Keratinocyte (primary cell): Measurements from ENCODE around the gene ATP1A1. TPM values are rescaled to one million over a fixed set of nuclear protein-coding genes. Genes with fewer than 3 reads are reported as not detected.

Experiments
- DNase-seq: peaks from one replicate; pipeline ENCODE4 v3.0.0-alpha.2; 2011; ENCODE audit warnings: low read depth, missing footprints, low spot score
- FAIRE-seq: peaks from 2 replicates; lab custom pipeline; 2011; peaks lifted over from hg19 to GRCh38; lab: Jason Lieb, UNC
- H2AFZ ChIP-seq: 2 replicates; pipeline ENCODE4 v1.6.0; 2012; ENCODE audit warnings: low read length, control low read depth, inconsistent platforms; ENCODE audit not compliant: control insufficient read depth
- H3K27ac ChIP-seq: 2 replicates; pipeline ENCODE4 v1.5.1; 2011; ENCODE audit warnings: low read length; ENCODE audit not compliant: control insufficient read depth, insufficient read depth
- H3K27me3 ChIP-seq: 3 replicates; pipeline ENCODE4 v1.6.0; 2011; ENCODE audit warnings: low read length; ENCODE audit not compliant: control insufficient read depth, insufficient read depth; ENCODE audit errors: extremely low read depth
- H3K36me3 ChIP-seq, 2 experiments: 2 replicates in 1 of 2; 3 replicates in 1 of 2; pipeline ENCODE4 v1.5.1; 2011; ENCODE audit warnings: low read length in 2 of 2, mild to moderate bottlenecking in 1 of 2; ENCODE audit not compliant: control insufficient read depth in 2 of 2, insufficient read depth in 2 of 2; ENCODE audit errors: extremely low read depth in 1 of 2
- H3K4me1 ChIP-seq: 3 replicates; pipeline ENCODE4 v1.5.1; 2011; ENCODE audit warnings: low read length; ENCODE audit not compliant: control insufficient read depth, insufficient read depth; ENCODE audit errors: extremely low read depth
- H3K4me2 ChIP-seq: 3 replicates; pipeline ENCODE4 v1.6.0; 2011; ENCODE audit warnings: low read depth, low read length; ENCODE audit not compliant: control insufficient read depth, insufficient read depth; ENCODE audit errors: extremely low read depth
- H3K4me3 ChIP-seq, 3 experiments: fragments of 200-600 bp in 1 of 3; sonication (generic) in 1 of 3; 2 replicates in 2 of 3; 3 replicates in 1 of 3; pipeline ENCODE4 v1.5.1; 2011 to 2016; ENCODE audit warnings: low read length in 3 of 3, mild to moderate bottlenecking in 3 of 3, control low read depth in 2 of 3, inconsistent platforms in 1 of 3, low read depth in 1 of 3, mixed read lengths in 1 of 3, mixed run types in 1 of 3, moderate library complexity in 1 of 3; ENCODE audit not compliant: control insufficient read depth in 2 of 3, insufficient read depth in 2 of 3; ENCODE audit errors: extremely low read depth in 1 of 3
- H3K79me2 ChIP-seq: 2 replicates; pipeline ENCODE4 v1.6.0; 2012; ENCODE audit warnings: low read length; ENCODE audit not compliant: control insufficient read depth, insufficient read depth
- H3K9ac ChIP-seq: 3 replicates; pipeline ENCODE4 v1.6.0; 2011; ENCODE audit warnings: low read length; ENCODE audit not compliant: control insufficient read depth, insufficient read depth; ENCODE audit errors: extremely low read depth
- H3K9me1 ChIP-seq: 3 replicates; pipeline ENCODE4 v1.6.0; 2011; ENCODE audit warnings: low read length; ENCODE audit not compliant: control insufficient read depth, insufficient read depth; ENCODE audit errors: extremely low read depth
- H3K9me3 ChIP-seq: 2 replicates; pipeline ENCODE4 v1.5.1; 2012; ENCODE audit warnings: low read depth, low read length; ENCODE audit not compliant: control insufficient read depth
- H4K20me1 ChIP-seq: 3 replicates; pipeline ENCODE4 v1.6.0; 2011; ENCODE audit warnings: low read length; ENCODE audit not compliant: control insufficient read depth, insufficient read depth; ENCODE audit errors: extremely low read depth
- EZH2 ChIP-seq: IDR thresholded peaks from one replicate; pipeline ENCODE4 v1.6.1; 2012; ENCODE audit warnings: inconsistent platforms, mild to moderate bottlenecking, low read length, moderate library complexity
- dilution Hi-C: fragments of 300-500 bp; cut with MboI; formaldehyde crosslinking; loops from one replicate; pipeline ENCODE4 v1.7.0; 2020; ENCODE audit warnings: low sequenced_read_pairs; ENCODE audit not compliant: extremely low pct_ligation_motif_present
- polyA plus RNA-seq, 5 experiments: library from polyadenylated mRNA; depleted of rRNA in 3 of 5; stranded (reverse) in 3 of 5; stranded (forward) in 1 of 5; unstranded in 1 of 5; fragments of >200 nt; gene quantifications; 1 replicate in 1 of 5; 2 replicates in 3 of 5; 3 replicates in 1 of 5; pipeline versions ENCODE4 v1.2.1 to v1.2.3, GENCODE V29; 2011 to 2012; ENCODE audit warnings: missing spikeins in 2 of 5, low read depth in 1 of 5, low replicate concordance in 1 of 5
- TF ChIP-seq, protein P1 (sequence below), 3 experiments: IDR thresholded peaks in 1 of 3; conservative IDR thresholded peaks in 1 of 3; optimal IDR thresholded peaks in 1 of 3; 2 replicates in 2 of 3; 3 replicates in 1 of 3; pipeline versions ENCODE3 to v1.5.1; 2011; ENCODE audit warnings: low read length in 3 of 3, mild to moderate bottlenecking in 3 of 3, moderate library complexity in 2 of 3, control low read depth in 1 of 3, inconsistent platforms in 1 of 3; ENCODE audit not compliant: insufficient read depth in 2 of 3; ENCODE audit errors: extremely low read depth in 1 of 3

The ATP1A1 gene
- polyA plus RNA-seq, 1 donor (not counting 4 experiments of a cell fraction or from before 2014, with no cell fraction given), result 357 TPM

DNA sequence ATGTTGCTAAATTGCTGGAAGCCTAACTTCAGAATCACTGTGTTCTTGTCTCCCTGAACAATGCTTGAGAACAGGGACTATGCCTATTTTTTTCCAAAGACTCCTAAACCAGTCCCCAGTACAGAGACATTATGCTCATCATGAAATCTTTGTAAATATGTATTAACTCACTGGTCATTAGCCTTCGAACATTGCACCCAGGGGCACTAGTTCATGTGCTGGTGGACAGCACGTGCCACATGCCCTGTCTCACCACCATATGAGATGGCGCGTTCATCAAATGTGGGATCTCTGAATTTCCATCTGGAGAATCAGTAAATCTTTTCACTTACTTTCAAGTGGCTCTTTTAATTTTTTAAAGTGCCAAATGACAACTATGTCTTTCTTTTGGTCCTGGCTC is 11.0 kb upstream of the ATP1A1 start:
- Histone ChIP-seq H3K4me1 (peaks cover 12% of the 10 kb centered on the region), H3K27me3 (no peaks in the 10 kb centered on the region), H3K9me1 (no peaks in the 10 kb centered on the region), H3K27ac (no peak overlapping the region), H2AFZ (no peak overlapping the region), H4K20me1 (no peaks in the 10 kb centered on the region), H3K4me3 (no peak overlapping the region), H3K4me2 (no peak overlapping the region), H3K36me3 (no peaks in the 10 kb centered on the region), H3K79me2 (no peaks in the 10 kb centered on the region), H3K9ac (no peak overlapping the region), H3K9me3 (no peaks in the 10 kb centered on the region)
- FAIRE-seq (no peak), DNase-seq (no peak)
- TF ChIP-seq EZH2, result no peak
- TF ChIP-seq, protein P1, sequence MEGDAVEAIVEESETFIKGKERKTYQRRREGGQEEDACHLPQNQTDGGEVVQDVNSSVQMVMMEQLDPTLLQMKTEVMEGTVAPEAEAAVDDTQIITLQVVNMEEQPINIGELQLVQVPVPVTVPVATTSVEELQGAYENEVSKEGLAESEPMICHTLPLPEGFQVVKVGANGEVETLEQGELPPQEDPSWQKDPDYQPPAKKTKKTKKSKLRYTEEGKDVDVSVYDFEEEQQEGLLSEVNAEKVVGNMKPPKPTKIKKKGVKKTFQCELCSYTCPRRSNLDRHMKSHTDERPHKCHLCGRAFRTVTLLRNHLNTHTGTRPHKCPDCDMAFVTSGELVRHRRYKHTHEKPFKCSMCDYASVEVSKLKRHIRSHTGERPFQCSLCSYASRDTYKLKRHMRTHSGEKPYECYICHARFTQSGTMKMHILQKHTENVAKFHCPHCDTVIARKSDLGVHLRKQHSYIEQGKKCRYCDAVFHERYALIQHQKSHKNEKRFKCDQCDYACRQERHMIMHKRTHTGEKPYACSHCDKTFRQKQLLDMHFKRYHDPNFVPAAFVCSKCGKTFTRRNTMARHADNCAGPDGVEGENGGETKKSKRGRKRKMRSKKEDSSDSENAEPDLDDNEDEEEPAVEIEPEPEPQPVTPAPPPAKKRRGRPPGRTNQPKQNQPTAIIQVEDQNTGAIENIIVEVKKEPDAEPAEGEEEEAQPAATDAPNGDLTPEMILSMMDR (optimal IDR thresholded peaks at IDR 0.05 in 1 of 3, IDR thresholded peaks at IDR 0.05 in 1 of 3, conservative IDR thresholded peaks at IDR 0.05 in 1 of 3; ENCODE audit: extremely low read depth in 1 of 3, insufficient read depth in 2 of 3, low read length in 3 of 3), result no peak
- dilution Hi-C loops, result no loop called here

- dilution Hi-C loops, result no loop called here
- FAIRE-seq, result no peak
Measured at GRCh38 chr1:116365353-116365780, 7.7 kb upstream of the ATP1A1 start.

More at GRCh38 chr1:116365353-116365780, 7.7 kb upstream of the ATP1A1 start:
- H3K79me2 ChIP-seq, result no peaks in the 10 kb centered on the region
- no peak for DNase-seq
- H4K20me1 ChIP-seq, result no peaks in the 10 kb centered on the region
- no peak overlapping the region for H3K9ac ChIP-seq
- no peaks in the 10 kb centered on the region for H3K27me3 ChIP-seq
- no peak overlapping the region for H3K27ac ChIP-seq
- H3K4me3 ChIP-seq, result no peak overlapping the region
- H2AFZ ChIP-seq, result no peak overlapping the region
- no peaks in the 10 kb centered on the region for H3K9me1 ChIP-seq
- H3K4me2 ChIP-seq, result no peak overlapping the region
- no peaks in the 10 kb centered on the region for H3K4me1 ChIP-seq
- TF ChIP-seq, protein P1 (optimal IDR thresholded peaks at IDR 0.05 in 1 of 3, IDR thresholded peaks at IDR 0.05 in 1 of 3, conservative IDR thresholded peaks at IDR 0.05 in 1 of 3; ENCODE audit: extremely low read depth in 1 of 3, insufficient read depth in 2 of 3, low read length in 3 of 3), result no peak
- no peak for TF ChIP-seq EZH2
- no peaks in the 10 kb centered on the region for H3K9me3 ChIP-seq
- H3K36me3 ChIP-seq, result no peaks in the 10 kb centered on the region
